Testis (tissue), 2 donors: ENCODE results near the gene LTBP1.

Experiments
- CTCF ChIP-seq, 3 experiments: fragments of 450-650 bp in 2 of 3; fragments of 200-600 bp in 1 of 3; sonication (generic) in 1 of 3; IDR thresholded peaks; one replicate each; pipeline ENCODE4 v1.5.1; 2016 to 2019; ENCODE audit warnings: antibody characterized with exemption in 3 of 3, mild to moderate bottlenecking in 2 of 3, moderate library complexity in 1 of 3
- POLR2A ChIP-seq: fragments of 450-650 bp; IDR thresholded peaks from one replicate; pipeline ENCODE4 v1.6.1; 2017; ENCODE audit warnings: antibody characterized with exemption, mild to moderate bottlenecking, moderate library complexity

DNA sequence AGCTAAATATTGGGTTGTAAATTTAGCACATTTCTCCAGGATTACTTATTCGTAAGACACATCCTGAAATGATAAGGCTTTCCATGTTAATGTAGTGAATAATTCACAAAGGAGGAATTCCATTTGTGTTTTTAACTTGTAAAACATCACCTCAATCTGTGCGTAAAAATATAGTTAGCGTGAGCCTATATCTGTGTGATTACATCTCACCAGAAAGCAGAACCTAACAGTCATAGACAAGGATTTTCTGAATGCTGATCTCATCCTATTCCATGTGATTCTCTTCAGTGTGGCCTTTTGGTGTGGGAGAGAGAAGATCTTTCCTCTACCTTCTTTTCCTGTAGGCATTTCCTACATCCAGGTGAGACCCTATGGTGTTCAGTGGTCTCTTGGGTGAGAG is 266.5 kb downstream of the LTBP1 start:
- no peak for TF ChIP-seq CTCF (IDR thresholded peaks at IDR 0.05)
- TF ChIP-seq POLR2A, result no peak
